Gastrocnemius medialis (tissue), 4 donors: ENCODE data around the gene DVL1. TPM values are rescaled to one million over a fixed set of nuclear protein-coding genes. Genes with fewer than 3 reads are reported as not detected.
A peak's percentile ranks its signal among the peaks of the same experiment; 100 is the strongest.

Experiments used
- ATAC-seq, 2 donors: fragments of 150-250 bp; one replicate each; pipeline ENCODE4 v1.9.1; 2016
- DNase-seq, 2 donors: peaks; one replicate each; pipeline ENCODE4 v3.0.0-alpha.2; 2019
- H3K27ac ChIP-seq, 4 donors: fragments of 200-600 bp; sonication (generic); 1 replicate in 1 of 4; 2 replicates in 3 of 4; pipeline ENCODE4 v1.5.1; 2016 to 2018; ENCODE audit warnings: mild to moderate bottlenecking in 2 of 4, moderate library complexity in 1 of 4
- H3K27me3 ChIP-seq, 3 donors: fragments of 200-600 bp; sonication (generic) in 2 of 3; 1 replicate in 1 of 3; 2 replicates in 2 of 3; pipeline versions ENCODE4 v1.5.1 to v1.6.0; 2016 to 2019; ENCODE audit warnings: mild to moderate bottlenecking in 1 of 3, moderate library complexity in 1 of 3
- H3K36me3 ChIP-seq, 2 donors: fragments of 200-600 bp; sonication (generic) in 1 of 2; one replicate each; pipeline ENCODE4 v1.5.1; 2017 to 2018
- H3K4me1 ChIP-seq, 2 donors: fragments of 200-600 bp; sonication (generic) in 1 of 2; one replicate each; pipeline ENCODE4 v1.5.1; 2016 to 2017; ENCODE audit warnings: mild to moderate bottlenecking in 2 of 2
- H3K4me3 ChIP-seq, 4 donors: fragments of 200-600 bp; sonication (generic) in 3 of 4; 1 replicate in 1 of 4; 2 replicates in 3 of 4; pipeline ENCODE4 v1.5.1; 2016 to 2019; ENCODE audit warnings: mild to moderate bottlenecking in 2 of 4
- H3K9me3 ChIP-seq, 3 donors: fragments of 200-600 bp; sonication (generic) in 2 of 3; 1 replicate in 1 of 3; 2 replicates in 2 of 3; pipeline ENCODE4 v1.5.1; 2016 to 2019
- POLR2A ChIP-seq, 2 donors: fragments of 450-650 bp; IDR thresholded peaks; one replicate each; pipeline ENCODE4 v1.6.1; 2017; ENCODE audit warnings: antibody characterized with exemption in 2 of 2, mild to moderate bottlenecking in 2 of 2, moderate library complexity in 2 of 2
- in situ Hi-C, 4 donors: fragments of 200-750 bp; cut with MboI; loops; one replicate each; pipeline versions ENCODE4 v1.15.0 to v1.8.0; 2017; ENCODE audit warnings: low sequenced_read_pairs in 4 of 4
- intact Hi-C: fragments of 100-400 bp; cut with DNase I; formaldehyde crosslinking; loops from one replicate; pipeline ENCODE4 v1.15.1; 2023; ENCODE audit warnings: low total_unique reads
- total RNA-seq, 4 donors: library from RNA; depleted of rRNA; stranded (reverse); fragments of >200 nt; gene quantifications; one replicate each; pipeline versions ENCODE4 v1.1.0 to v1.2.3, GENCODE V29; 2016
- TF ChIP-seq, protein P1 (sequence below), 5 experiments: fragments of 450-650 bp in 3 of 5; fragments of 200-600 bp in 2 of 5; sonication (generic) in 2 of 5; IDR thresholded peaks in 4 of 5; conservative IDR thresholded peaks in 1 of 5; 1 replicate in 4 of 5; 2 replicates in 1 of 5; pipeline ENCODE4 v1.5.1; 2016 to 2019; ENCODE audit warnings: antibody characterized with exemption in 5 of 5, mild to moderate bottlenecking in 3 of 5, moderate library complexity in 3 of 5

DVL1 gene
- total RNA-seq, 4 donors from 2014 or later: 196 to 311 (median 258) TPM

DNA sequence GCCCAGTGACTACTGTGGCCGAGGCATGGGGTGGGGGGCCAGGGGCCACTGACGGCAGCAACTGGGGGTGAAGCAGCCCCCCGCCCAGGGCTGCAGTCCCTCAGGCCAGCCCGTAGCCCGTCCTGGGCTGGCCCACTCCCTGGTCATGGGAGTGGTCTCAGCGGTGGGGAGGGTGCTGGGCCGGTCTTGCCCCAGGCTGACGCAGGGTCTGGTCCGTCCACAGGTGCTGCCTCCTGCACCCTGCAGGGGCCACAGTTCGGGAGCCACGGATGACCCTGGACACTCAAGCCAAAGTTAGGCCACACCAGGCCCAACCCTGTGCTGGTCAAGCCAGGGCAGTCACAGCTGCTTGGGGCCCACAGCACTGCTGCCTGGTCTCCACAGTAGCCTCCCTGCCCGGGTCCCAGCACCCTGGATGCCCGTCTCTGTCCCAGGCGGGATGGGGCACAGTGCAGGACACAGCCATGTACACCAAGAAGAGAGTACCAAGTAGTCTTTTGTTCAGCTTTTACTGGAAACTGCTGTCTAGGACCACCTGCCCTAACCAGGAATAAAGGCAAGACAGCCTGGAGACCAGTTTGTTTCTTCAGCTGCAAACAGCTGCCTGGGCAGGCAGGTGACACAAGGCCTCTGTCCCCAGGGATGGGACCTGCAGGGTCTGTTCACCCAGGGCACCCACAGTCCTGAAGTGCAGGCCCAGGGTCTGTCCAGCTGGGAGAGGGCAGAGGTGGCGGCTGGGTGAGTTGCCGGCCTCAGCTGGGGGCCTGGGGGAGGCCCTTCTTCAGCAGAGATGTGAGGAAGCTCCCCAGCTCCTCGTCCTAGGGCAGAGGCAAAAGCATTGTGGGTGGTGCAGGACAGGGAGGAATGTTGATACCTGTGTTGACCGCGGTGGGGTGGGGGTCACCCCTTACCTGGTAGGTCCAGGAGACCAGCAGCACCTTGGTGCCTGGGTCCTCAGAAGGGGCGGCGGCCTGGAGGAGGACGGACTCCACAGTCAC is 37.8 kb downstream of the DVL1 start:
- TF ChIP-seq POLR2A (IDR thresholded peaks at IDR 0.05): no peak
- TF ChIP-seq, protein P1, sequence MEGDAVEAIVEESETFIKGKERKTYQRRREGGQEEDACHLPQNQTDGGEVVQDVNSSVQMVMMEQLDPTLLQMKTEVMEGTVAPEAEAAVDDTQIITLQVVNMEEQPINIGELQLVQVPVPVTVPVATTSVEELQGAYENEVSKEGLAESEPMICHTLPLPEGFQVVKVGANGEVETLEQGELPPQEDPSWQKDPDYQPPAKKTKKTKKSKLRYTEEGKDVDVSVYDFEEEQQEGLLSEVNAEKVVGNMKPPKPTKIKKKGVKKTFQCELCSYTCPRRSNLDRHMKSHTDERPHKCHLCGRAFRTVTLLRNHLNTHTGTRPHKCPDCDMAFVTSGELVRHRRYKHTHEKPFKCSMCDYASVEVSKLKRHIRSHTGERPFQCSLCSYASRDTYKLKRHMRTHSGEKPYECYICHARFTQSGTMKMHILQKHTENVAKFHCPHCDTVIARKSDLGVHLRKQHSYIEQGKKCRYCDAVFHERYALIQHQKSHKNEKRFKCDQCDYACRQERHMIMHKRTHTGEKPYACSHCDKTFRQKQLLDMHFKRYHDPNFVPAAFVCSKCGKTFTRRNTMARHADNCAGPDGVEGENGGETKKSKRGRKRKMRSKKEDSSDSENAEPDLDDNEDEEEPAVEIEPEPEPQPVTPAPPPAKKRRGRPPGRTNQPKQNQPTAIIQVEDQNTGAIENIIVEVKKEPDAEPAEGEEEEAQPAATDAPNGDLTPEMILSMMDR (IDR thresholded peaks at IDR 0.05 in 4 of 5, conservative IDR thresholded peaks at IDR 0.05 in 1 of 5): no peak
- Histone ChIP-seq H3K4me3 (no peak overlapping the region), H3K27ac (peak overlapping the region in 1 of 4 donors; percentile 13), H3K36me3 (peaks cover 0 to 43% of the 10 kb centered on the region in 2 donors), H3K4me1 (peaks cover 17 to 23% of the 10 kb centered on the region in 2 donors), H3K27me3 (no peaks in the 10 kb centered on the region), H3K9me3 (no peaks in the 10 kb centered on the region)
- ATAC-seq (no peak), DNase-seq (no peak)
- intact Hi-C loops (loop anchor here (10.0 kb wide), 1 partner anchor 357 kb away; the partner anchor contains the start of gene NOC2L), in situ Hi-C loops (no loop called here)

DNA sequence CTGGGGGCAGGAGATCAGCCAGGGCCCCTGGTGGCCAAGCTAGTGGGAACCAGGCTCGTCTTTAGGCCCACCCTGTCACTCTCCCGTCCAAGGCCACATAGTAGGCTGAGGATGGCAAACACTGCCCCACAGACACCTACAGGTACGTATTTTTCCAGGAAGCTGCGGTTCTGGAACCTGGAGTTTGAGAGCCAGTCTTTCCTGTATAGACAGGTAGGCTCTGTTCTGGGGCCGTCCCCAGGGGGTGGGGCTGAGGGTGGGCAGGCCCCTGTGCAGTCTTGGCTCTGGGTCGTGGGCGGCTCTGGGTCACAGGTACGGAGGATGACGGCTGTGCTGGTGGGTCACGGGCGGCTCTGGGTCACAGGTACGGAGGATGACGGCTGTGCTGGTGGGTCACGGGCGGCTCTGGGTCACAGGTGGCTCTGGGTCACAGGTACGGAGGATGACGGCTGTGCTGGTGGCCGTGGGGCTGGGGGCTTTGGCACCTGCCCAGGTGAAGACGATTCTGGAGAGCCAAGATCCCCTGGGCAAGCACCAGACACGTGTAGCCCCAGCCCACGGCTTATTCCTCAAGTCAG is 38.7 kb downstream of the DVL1 start:
- Histone ChIP-seq H3K4me1 (peaks cover 26 to 31% of the 10 kb centered on the region in 2 donors), H3K9me3 (no peaks in the 10 kb centered on the region), H3K4me3 (no peak overlapping the region), H3K27ac (peak overlapping the region in 2 of 4 donors; percentile 88 to 100), H3K27me3 (no peaks in the 10 kb centered on the region), H3K36me3 (peaks cover 0 to 40% of the 10 kb centered on the region in 2 donors)
- TF ChIP-seq, protein P1 (IDR thresholded peaks at IDR 0.05 in 4 of 5, conservative IDR thresholded peaks at IDR 0.05 in 1 of 5): no peak
- TF ChIP-seq POLR2A (IDR thresholded peaks at IDR 0.05): no peak
- no peak for DNase-seq
- intact Hi-C loops (loop anchor here (10.0 kb wide), 1 partner anchor 356 kb away; the partner anchor contains the start of gene NOC2L), in situ Hi-C loops (no loop called here)
- no peak for ATAC-seq

GRCh38 chr1:1310109-1310385 is 39.2 kb downstream of the DVL1 start:
- intact Hi-C loops: loop anchor here (10.0 kb wide), 1 partner anchor 355 kb away; the partner anchor contains the start of gene NOC2L

GRCh38 chr1:1309251-1310108 is 39.7 kb downstream of the DVL1 start:
- DNase-seq: no peak
- Histone ChIP-seq H3K4me3 (peak overlapping the region; percentile 67 to 92 (median 70)), H3K4me1 (peaks cover 36 to 42% of the 10 kb centered on the region in 2 donors), H3K9me3 (no peaks in the 10 kb centered on the region), H3K27me3 (no peaks in the 10 kb centered on the region), H3K27ac (peak overlapping the region; percentile 88 to 100 (median 96)), H3K36me3 (peaks cover 0 to 32% of the 10 kb centered on the region in 2 donors)
- ATAC-seq: no peak
- in situ Hi-C loops: no loop called here
- no peak for TF ChIP-seq POLR2A (IDR thresholded peaks at IDR 0.05)
- TF ChIP-seq, protein P1 (IDR thresholded peaks at IDR 0.05 in 4 of 5, conservative IDR thresholded peaks at IDR 0.05 in 1 of 5): no peak
- intact Hi-C loops: loop anchor here (2.0 to 10.0 kb wide), 2 partner anchors 15 to 355 kb away; partner anchors contain the start of genes CPTP, INTS11 and NOC2L

More at GRCh38 chr1:1310109-1310385, 39.2 kb downstream of the DVL1 start:
- Histone ChIP-seq H3K4me1 (peaks cover 31 to 36% of the 10 kb centered on the region in 2 donors), H3K9me3 (no peaks in the 10 kb centered on the region), H3K27ac (peak overlapping the region in 2 of 4 donors; percentile 88 to 100), H3K4me3 (no peak overlapping the region), H3K27me3 (no peaks in the 10 kb centered on the region), H3K36me3 (peaks cover 0 to 38% of the 10 kb centered on the region in 2 donors)
- DNase-seq: no peak
- TF ChIP-seq, protein P1 (IDR thresholded peaks at IDR 0.05 in 4 of 5, conservative IDR thresholded peaks at IDR 0.05 in 1 of 5): no peak
- no peak for TF ChIP-seq POLR2A (IDR thresholded peaks at IDR 0.05)
- in situ Hi-C loops: no loop called here
- ATAC-seq: no peak
